C1 segment of cervical spinal cord (tissue), 14 donors: ENCODE measurements around the gene KCNMA1.

Experiments
- DNase-seq, 14 donors: peaks; one replicate each; lab custom pipeline; 2025; lab: John Stamatoyannopoulos, UW

Gene KCNMA1

GRCh38 chr10:77252380-77253146 is 385.0 kb downstream of the KCNMA1 start:
- no peak for DNase-seq

GRCh38 chr10:77251297-77252013 is 386.2 kb downstream of the KCNMA1 start:
- peak in 1 of 14 donors; percentile 6 for DNase-seq

- DNase-seq: no peak
Measured at GRCh38 chr10:77249901-77250459, 387.6 kb downstream of the KCNMA1 start.

- no peak for DNase-seq
Measured at GRCh38 chr10:77248104-77248790, 389.4 kb downstream of the KCNMA1 start.

GRCh38 chr10:77247031-77247990 is 390.3 kb downstream of the KCNMA1 start:
- DNase-seq: no peak

- no peak for DNase-seq
Measured at GRCh38 chr10:77245953-77246352, 391.7 kb downstream of the KCNMA1 start.

- no peak for DNase-seq
Measured at GRCh38 chr10:77244746-77245145, 392.9 kb downstream of the KCNMA1 start.

- DNase-seq: no peak
Measured at GRCh38 chr10:77244286-77244685, 393.3 kb downstream of the KCNMA1 start.

GRCh38 chr10:77241350-77241725 is 396.3 kb downstream of the KCNMA1 start:
- DNase-seq: no peak

GRCh38 chr10:77240706-77241349 is 396.8 kb downstream of the KCNMA1 start:
- DNase-seq: no peak

GRCh38 chr10:77240041-77240652 is 397.5 kb downstream of the KCNMA1 start:
- DNase-seq: no peak

- DNase-seq: no peak
Measured at GRCh38 chr10:77237120-77237519, 400.5 kb downstream of the KCNMA1 start.

- no peak for DNase-seq
Measured at GRCh38 chr10:77236700-77237099, 400.9 kb downstream of the KCNMA1 start.

GRCh38 chr10:77236029-77236428 is 401.6 kb downstream of the KCNMA1 start:
- no peak for DNase-seq

- DNase-seq: no peak
Measured at GRCh38 chr10:77234599-77234998, 403.0 kb downstream of the KCNMA1 start.

- no peak for DNase-seq
Measured at GRCh38 chr10:77233466-77233865, 404.1 kb downstream of the KCNMA1 start.

- no peak for DNase-seq
Measured at GRCh38 chr10:77231884-77232610, 405.6 kb downstream of the KCNMA1 start.

GRCh38 chr10:77231375-77231774 is 406.2 kb downstream of the KCNMA1 start:
- no peak for DNase-seq

- DNase-seq: no peak
Measured at GRCh38 chr10:77230194-77230593, 407.4 kb downstream of the KCNMA1 start.
